H1 (cell line): ENCODE results near the gene TEX35.

Source experiments
- CTCF ChIP-seq, 3 experiments: IDR thresholded peaks; 1 replicate in 2 of 3; 2 replicates in 1 of 3; pipeline versions ENCODE4 v1.5.1 to v1.6.1; 2011; ENCODE audit warnings: low read length in 3 of 3, mild to moderate bottlenecking in 3 of 3, inconsistent platforms in 2 of 3, low read depth in 1 of 3, moderate library complexity in 1 of 3; ENCODE audit not compliant: insufficient read depth in 1 of 3; ENCODE audit errors: control extremely low read depth in 1 of 3
- EP300 ChIP-seq, 2 experiments: IDR thresholded peaks; 1 replicate in 1 of 2; 2 replicates in 1 of 2; pipeline ENCODE4 v1.6.1; 2011 to 2012; ENCODE audit warnings: low read depth in 2 of 2, low read length in 2 of 2, mild to moderate bottlenecking in 2 of 2, borderline replicate concordance in 1 of 2, inconsistent platforms in 1 of 2, moderate library complexity in 1 of 2
- KDM1A ChIP-seq: fragments of 200-600, 300-600 bp; sonication (generic); IDR thresholded peaks from 2 replicates; pipeline ENCODE4 v1.7.1; 2016; ENCODE audit warnings: mild to moderate bottlenecking, low read length, borderline replicate concordance
- MAX ChIP-seq: IDR thresholded peaks from 2 replicates; pipeline ENCODE4 v1.6.1; 2012; ENCODE audit warnings: inconsistent platforms
- POLR2AphosphoS5 ChIP-seq: IDR thresholded peaks from 2 replicates; pipeline ENCODE4 v1.6.1; 2011; ENCODE audit warnings: low read depth, low read length
- POU5F1 ChIP-seq: IDR thresholded peaks from 2 replicates; pipeline ENCODE4 v1.6.1; 2011; ENCODE audit warnings: low read depth, mild to moderate bottlenecking, low read length, moderate library complexity
- SP2 ChIP-seq: IDR thresholded peaks from 2 replicates; pipeline ENCODE4 v1.6.1; 2012; ENCODE audit warnings: mild to moderate bottlenecking, low read length, inconsistent platforms
- TAF1 ChIP-seq: IDR thresholded peaks from 2 replicates; pipeline ENCODE4 v1.6.1; 2011; ENCODE audit warnings: mild to moderate bottlenecking, low read depth, low read length

GRCh38 chr1:178502330-178502714 lies 10.6 kb upstream of the TEX35 start:
- TF ChIP-seq POLR2AphosphoS5 (no peak), EP300 (IDR thresholded peaks at IDR 0.05; ENCODE audit: borderline replicate concordance in 1 of 2, low read depth in 2 of 2, low read length in 2 of 2) (no peak), TAF1 (no peak), MAX (no peak), POU5F1 (no peak), KDM1A (no peak), SP2 (no peak), CTCF (IDR thresholded peaks at IDR 0.05; ENCODE audit: control extremely low read depth in 1 of 3, insufficient read depth in 1 of 3, low read depth in 1 of 3, low read length in 3 of 3) (no peak)
